ENCODE data around the gene RMND5A. TPM values are rescaled to one million over a fixed set of nuclear protein-coding genes. Genes with fewer than 3 reads are reported as not detected.

Gene RMND5A
- total RNA-seq, 2 donors from 2014 or later: 63.7 to 72.6 TPM

DNA sequence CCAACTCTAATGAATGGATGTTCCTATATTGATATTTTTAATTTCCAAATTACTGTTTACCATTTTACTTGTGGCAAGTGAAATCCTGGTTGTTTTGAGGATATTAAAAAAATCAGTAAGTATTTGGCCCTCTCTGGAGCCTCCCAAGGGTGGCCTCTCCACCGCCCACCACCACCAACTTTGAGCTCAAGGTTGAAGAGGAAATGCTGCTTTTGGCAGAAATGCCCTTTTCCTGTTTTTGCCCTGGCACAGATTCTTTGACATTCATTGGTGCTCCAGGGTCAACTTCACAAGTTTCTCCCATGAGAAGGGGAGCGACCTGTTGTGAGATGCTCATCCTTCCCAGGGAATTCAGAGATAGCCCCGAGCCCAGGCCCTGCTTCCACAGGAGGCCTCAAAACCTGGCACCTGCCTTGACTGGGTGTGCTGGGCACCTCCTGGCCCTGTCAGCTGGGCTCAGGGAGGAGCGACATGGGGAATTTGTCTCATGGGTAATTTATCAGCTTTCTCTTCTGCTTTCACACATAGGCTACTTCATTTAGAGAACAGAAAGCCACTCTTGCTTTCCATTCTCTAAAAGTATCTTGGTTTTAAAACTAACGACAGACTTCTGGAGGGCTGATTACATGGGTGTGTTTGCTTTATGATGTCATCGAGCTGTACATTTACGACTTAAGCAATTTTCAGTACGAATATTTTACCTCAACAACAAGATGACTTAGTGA lies 63.7 kb downstream of the RMND5A start:
- no peak overlapping the region for H3K27ac ChIP-seq
- H3K36me3 ChIP-seq: no peaks in the 10 kb centered on the region
- intact Hi-C loops (cut with DNase I): no loop called here
- peaks cover 5% of the 10 kb centered on the region for H3K27me3 ChIP-seq
- H3K4me1 ChIP-seq: no peaks in the 10 kb centered on the region
- no peak overlapping the region for H3K4me3 ChIP-seq
- no peaks in the 10 kb centered on the region for H3K9me3 ChIP-seq
- no peak overlapping the region for H3K9ac ChIP-seq (ENCODE audit: low read depth in 2 of 2, low read length in 2 of 2)
- TF ChIP-seq, protein P1, sequence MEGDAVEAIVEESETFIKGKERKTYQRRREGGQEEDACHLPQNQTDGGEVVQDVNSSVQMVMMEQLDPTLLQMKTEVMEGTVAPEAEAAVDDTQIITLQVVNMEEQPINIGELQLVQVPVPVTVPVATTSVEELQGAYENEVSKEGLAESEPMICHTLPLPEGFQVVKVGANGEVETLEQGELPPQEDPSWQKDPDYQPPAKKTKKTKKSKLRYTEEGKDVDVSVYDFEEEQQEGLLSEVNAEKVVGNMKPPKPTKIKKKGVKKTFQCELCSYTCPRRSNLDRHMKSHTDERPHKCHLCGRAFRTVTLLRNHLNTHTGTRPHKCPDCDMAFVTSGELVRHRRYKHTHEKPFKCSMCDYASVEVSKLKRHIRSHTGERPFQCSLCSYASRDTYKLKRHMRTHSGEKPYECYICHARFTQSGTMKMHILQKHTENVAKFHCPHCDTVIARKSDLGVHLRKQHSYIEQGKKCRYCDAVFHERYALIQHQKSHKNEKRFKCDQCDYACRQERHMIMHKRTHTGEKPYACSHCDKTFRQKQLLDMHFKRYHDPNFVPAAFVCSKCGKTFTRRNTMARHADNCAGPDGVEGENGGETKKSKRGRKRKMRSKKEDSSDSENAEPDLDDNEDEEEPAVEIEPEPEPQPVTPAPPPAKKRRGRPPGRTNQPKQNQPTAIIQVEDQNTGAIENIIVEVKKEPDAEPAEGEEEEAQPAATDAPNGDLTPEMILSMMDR (IDR thresholded peaks at IDR 0.05): no peak
- DNase-seq: no peak

DNA sequence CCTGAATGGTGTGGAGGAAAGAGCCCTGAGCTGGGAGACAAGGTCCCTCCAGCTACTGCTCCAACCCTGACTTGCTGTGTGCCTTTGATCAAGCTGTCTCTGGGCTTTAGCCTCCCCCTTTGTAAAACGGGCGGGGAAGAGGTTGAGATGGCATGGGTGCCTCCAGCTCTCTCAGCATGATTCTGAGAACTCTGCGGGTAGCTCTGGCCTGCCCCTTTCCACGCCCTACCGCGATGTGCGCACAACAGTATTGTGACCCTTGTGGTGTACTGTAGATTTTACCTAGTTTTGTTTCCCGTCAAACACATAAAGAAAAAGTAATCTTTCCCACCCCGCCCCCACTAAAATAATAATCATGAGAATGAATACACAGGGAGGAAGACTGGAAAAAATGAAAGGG lies 65.4 kb downstream of the RMND5A start:
- no peak overlapping the region for H3K27ac ChIP-seq

DNA sequence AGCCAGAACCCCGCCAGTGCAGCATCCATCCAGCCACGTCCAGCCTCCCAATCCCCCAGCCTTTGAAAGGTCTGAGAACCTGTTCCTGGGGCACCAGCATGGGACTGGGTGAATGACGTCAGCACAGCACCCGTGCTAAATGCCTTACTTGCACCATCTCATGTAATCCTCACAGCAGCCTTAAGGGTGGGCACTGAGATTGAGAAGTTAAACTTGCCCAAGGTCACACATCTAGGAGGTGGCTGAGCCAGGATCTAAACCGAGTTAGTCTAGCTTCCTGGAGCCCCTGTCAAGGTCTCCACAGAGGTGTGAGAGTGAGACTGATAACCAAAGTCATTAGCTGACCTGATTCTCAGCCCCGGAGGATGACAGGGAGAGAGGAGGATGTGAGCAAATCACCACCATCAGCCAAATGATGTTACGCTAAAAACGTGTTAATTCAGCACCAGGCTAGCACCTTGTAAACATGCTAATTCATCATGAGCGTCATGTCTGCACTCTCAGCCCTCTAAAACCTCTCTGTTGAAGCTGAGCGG lies 66.0 kb downstream of the RMND5A start:
- H3K27me3 ChIP-seq: peaks cover 28% of the 10 kb centered on the region
- TF ChIP-seq, protein P1 (IDR thresholded peaks at IDR 0.05): no peak
- no peak for DNase-seq
- no peaks in the 10 kb centered on the region for H3K9me3 ChIP-seq
- no peak overlapping the region for H3K4me3 ChIP-seq
- no peaks in the 10 kb centered on the region for H3K36me3 ChIP-seq
- intact Hi-C loops (cut with DNase I): no loop called here
- H3K9ac ChIP-seq (ENCODE audit: low read depth in 2 of 2, low read length in 2 of 2): no peak overlapping the region
- H3K4me1 ChIP-seq: no peaks in the 10 kb centered on the region
- no peak overlapping the region for H3K27ac ChIP-seq

More for the DNA sequence above, 65.4 kb downstream of the RMND5A start:
- Histone ChIP-seq H3K4me3 (no peak overlapping the region), H3K9ac (ENCODE audit: low read depth in 2 of 2, low read length in 2 of 2) (no peak overlapping the region), H3K9me3 (no peaks in the 10 kb centered on the region), H3K27me3 (peaks cover 21% of the 10 kb centered on the region), H3K4me1 (no peaks in the 10 kb centered on the region), H3K36me3 (no peaks in the 10 kb centered on the region)
- intact Hi-C loops (cut with DNase I): no loop called here
- no peak for DNase-seq
- TF ChIP-seq, protein P1 (IDR thresholded peaks at IDR 0.05): no peak

DNA sequence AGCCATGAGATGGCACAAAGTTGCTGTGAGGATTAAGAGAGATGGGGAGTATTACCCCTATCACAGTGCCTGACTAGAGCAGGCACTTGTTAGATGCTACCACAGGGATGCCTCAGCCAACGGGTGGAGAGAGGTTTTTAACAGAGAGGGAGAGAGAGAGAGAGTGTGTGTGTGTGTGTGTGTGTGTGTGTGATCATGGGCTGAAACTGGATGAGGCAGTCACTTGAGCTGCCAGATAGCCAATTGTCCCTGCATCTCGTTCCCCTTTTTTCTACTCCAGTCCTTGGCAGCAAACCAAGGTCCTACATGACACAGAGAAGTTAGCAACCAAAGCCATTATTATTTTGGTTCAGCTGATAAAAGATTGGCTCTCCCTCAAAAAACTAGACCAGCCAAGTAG lies 67.6 kb downstream of the RMND5A start:
- H3K36me3 ChIP-seq: no peaks in the 10 kb centered on the region
- H3K4me3 ChIP-seq: no peak overlapping the region
- H3K27me3 ChIP-seq: peaks cover 44% of the 10 kb centered on the region
- no peaks in the 10 kb centered on the region for H3K4me1 ChIP-seq
- intact Hi-C loops (cut with DNase I): no loop called here
- TF ChIP-seq, protein P1 (IDR thresholded peaks at IDR 0.05): no peak
- no peaks in the 10 kb centered on the region for H3K9me3 ChIP-seq
- no peak overlapping the region for H3K27ac ChIP-seq
- no peak overlapping the region for H3K9ac ChIP-seq (ENCODE audit: low read depth in 2 of 2, low read length in 2 of 2)
- DNase-seq: no peak

DNA sequence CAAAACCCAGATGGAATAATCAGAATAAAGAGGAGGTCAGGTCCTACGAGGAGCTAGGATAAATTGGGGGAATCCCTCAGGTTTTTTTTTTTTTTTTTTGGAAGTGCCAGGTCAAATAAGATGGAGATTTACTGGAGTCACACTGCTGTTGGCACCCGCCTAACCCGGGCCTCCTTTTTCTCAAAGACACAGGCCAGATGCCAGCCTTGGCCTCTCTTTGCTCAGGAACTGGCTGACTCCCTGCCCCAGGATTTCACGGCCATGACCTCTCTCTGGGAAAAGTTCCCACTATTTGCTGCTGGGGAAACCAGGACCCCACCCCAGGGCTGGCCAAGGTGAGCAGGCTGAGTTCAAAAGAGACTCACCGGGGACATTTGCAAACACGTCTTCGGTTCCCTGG lies 68.1 kb downstream of the RMND5A start:
- DNase-seq: no peak
- peaks cover 44% of the 10 kb centered on the region for H3K27me3 ChIP-seq
- H3K9me3 ChIP-seq: no peaks in the 10 kb centered on the region
- H3K9ac ChIP-seq (ENCODE audit: low read depth in 2 of 2, low read length in 2 of 2): no peak overlapping the region
- no peak overlapping the region for H3K27ac ChIP-seq
- TF ChIP-seq, protein P1 (IDR thresholded peaks at IDR 0.05): no peak
- H3K4me3 ChIP-seq: no peak overlapping the region
- H3K36me3 ChIP-seq: no peaks in the 10 kb centered on the region
- no peaks in the 10 kb centered on the region for H3K4me1 ChIP-seq
- intact Hi-C loops (cut with DNase I): no loop called here
